ENCODE data around the gene PEPD.

The PEPD gene

DNA sequence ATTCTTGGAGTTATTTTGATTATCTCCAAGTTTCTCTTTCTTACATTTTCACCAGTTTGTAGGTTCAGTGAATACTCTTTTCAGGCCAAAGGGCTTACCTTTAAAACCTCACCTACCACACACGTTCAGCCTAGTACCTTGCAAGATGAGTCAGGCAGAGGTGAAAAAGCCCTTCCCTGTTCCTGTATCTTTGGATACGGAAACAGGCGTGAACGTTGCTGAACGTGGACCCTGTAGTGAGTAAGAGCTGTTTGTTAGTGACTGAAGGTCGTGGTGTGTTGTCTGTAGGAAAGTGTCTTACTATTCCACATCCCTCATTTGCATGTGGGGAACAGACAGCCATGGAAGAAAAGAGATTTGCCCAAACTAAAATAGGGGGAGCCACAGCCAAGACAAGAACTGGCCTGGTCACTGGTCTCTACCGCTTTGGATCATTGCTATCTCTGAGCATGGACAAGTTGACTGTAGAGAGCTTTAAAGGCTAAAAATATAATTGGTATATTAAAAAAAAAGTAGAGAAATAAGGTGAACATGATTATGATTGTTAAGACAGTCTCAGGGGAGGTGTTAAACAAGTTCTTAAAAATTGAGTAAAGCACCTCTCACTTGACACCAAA is 144.5 kb downstream of the PEPD start:
- DNase-seq (ENCODE audit: low spot score in 2 of 2), result no peak
- peak overlapping the region; percentile 14 for H3K27ac Mint-ChIP-seq
- H3K27me3 Mint-ChIP-seq, result no peaks in the 10 kb centered on the region
- no peak overlapping the region for H3K4me3 Mint-ChIP-seq
- peaks cover 10% of the 10 kb centered on the region for H3K36me3 Mint-ChIP-seq
- H3K4me1 Mint-ChIP-seq, result peaks cover 35% of the 10 kb centered on the region
- ATAC-seq (ENCODE audit: low read depth), result no peak
- H3K9me3 Mint-ChIP-seq, result no peaks in the 10 kb centered on the region

DNA sequence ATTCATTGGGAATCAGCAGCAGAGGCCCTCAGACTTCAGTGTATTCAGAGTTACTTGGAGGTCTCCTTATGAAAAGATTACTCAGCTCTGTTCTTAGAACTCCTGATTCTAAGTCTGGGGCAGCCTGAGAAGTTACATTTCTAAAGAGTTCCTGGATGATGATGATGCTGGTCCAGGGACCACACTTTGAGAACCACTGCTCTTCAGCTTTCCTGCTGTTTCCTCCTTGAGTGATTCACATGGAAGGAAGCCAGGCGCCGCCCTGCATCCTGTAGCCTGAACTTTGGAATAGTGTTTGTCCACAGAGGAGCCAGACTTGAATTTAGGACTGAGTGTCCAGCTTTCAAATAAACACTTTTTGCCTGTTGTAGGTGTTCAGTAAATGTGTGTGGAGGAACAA is 145.2 kb downstream of the PEPD start:
- no peak overlapping the region for H3K27ac Mint-ChIP-seq
- ATAC-seq (ENCODE audit: low read depth), result no peak
- peaks cover 10% of the 10 kb centered on the region for H3K36me3 Mint-ChIP-seq
- H3K4me1 Mint-ChIP-seq, result peaks cover 32% of the 10 kb centered on the region
- DNase-seq (ENCODE audit: low spot score in 2 of 2), result no peak
- H3K27me3 Mint-ChIP-seq, result no peaks in the 10 kb centered on the region
- no peaks in the 10 kb centered on the region for H3K9me3 Mint-ChIP-seq
- no peak overlapping the region for H3K4me3 Mint-ChIP-seq

DNA sequence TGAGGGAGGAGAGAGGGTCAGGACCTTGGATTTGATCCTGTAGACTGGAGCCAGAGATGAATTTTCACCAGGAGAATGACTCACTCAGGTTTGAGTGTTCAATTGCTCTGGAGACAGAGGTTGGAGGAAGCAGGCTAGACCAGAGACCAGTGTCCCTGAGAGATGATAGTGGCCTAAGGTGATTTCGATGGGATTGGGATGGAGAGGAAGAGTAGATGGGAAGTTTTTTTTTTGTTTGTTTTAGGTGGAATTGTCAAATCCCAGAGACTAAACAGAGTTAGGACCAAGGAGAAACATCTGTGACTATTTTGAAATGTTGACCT is 145.8 kb downstream of the PEPD start:
- Mint-ChIP-seq H3K9me3 (no peaks in the 10 kb centered on the region), H3K4me3 (peak overlapping the region; percentile 3), H3K4me1 (peaks cover 29% of the 10 kb centered on the region), H3K27ac (peak overlapping the region; percentile 39), H3K36me3 (peaks cover 6% of the 10 kb centered on the region), H3K27me3 (no peaks in the 10 kb centered on the region)
- DNase-seq (ENCODE audit: low spot score in 2 of 2) (no peak), ATAC-seq (ENCODE audit: low read depth) (no peak)

DNA sequence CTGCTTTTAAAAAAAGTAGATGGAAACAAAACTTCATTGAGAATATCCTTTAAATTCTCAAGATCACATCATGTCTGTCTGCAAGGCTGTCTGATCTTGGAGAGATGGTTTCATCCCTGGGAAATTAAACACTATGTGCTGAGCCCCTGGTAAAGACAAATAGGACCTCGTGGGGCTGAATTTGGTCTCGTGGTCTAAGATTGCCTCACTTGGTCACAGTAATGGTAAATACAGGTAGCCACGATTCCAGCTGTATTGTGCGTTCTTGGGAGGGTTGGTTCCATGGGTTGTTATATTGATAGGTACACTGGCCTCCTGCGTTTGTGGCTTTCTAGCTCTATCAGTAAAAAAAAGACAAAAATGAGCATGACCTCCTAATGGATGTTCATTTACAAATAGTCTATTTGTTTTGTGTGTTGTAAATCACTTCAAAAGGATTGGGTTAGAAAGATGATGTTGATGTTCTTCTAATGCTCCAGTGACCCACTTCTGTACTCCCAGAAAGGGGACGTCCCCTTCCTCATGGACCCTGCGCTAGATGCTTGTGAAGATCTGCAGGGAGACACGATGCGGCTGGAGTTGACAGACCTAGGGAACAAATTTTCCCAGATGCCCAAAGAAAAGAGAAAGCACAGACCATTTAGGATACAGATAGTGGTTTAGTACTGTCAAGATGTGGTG is 146.3 kb downstream of the PEPD start:
- Mint-ChIP-seq H3K27ac (peak overlapping the region; percentile 39), H3K27me3 (no peaks in the 10 kb centered on the region), H3K36me3 (peaks cover 6% of the 10 kb centered on the region), H3K4me1 (peaks cover 29% of the 10 kb centered on the region), H3K9me3 (no peaks in the 10 kb centered on the region), H3K4me3 (peak overlapping the region; percentile 92)
- no peak for DNase-seq (ENCODE audit: low spot score in 2 of 2)
- ATAC-seq (ENCODE audit: low read depth), result no peak

DNA sequence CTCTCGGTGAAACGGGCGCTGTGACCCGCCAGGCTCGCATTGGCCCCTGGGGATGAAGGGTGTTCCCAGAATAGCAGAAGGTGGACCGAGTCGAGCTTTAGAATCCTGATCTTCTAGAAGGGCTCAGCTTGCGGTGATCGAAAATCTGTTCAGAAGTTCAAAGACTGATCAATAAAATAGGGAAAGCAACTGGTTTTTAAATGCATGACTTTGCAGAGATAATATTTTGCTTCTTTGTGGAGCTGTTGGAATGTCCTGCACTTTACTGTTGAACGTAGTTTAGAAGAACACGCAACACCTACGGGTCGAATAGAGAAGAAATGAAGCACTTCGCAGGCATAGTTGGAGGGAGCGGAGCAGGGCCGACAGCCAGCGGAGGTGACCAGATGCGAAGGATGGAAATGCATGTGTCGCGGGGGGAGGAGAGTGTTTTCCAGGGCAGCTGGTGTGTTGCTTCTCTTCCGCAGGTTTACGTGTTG is 147.3 kb downstream of the PEPD start:
- H3K4me3 Mint-ChIP-seq, result peak overlapping the region; percentile 92
- H3K9me3 Mint-ChIP-seq, result no peaks in the 10 kb centered on the region
- peaks cover 29% of the 10 kb centered on the region for H3K4me1 Mint-ChIP-seq
- peak overlapping the region; percentile 84 for H3K27ac Mint-ChIP-seq
- H3K27me3 Mint-ChIP-seq, result no peaks in the 10 kb centered on the region
- DNase-seq (ENCODE audit: low spot score in 2 of 2) (no peak), ATAC-seq (ENCODE audit: low read depth) (no peak)
- H3K36me3 Mint-ChIP-seq, result peaks cover 5% of the 10 kb centered on the region

DNA sequence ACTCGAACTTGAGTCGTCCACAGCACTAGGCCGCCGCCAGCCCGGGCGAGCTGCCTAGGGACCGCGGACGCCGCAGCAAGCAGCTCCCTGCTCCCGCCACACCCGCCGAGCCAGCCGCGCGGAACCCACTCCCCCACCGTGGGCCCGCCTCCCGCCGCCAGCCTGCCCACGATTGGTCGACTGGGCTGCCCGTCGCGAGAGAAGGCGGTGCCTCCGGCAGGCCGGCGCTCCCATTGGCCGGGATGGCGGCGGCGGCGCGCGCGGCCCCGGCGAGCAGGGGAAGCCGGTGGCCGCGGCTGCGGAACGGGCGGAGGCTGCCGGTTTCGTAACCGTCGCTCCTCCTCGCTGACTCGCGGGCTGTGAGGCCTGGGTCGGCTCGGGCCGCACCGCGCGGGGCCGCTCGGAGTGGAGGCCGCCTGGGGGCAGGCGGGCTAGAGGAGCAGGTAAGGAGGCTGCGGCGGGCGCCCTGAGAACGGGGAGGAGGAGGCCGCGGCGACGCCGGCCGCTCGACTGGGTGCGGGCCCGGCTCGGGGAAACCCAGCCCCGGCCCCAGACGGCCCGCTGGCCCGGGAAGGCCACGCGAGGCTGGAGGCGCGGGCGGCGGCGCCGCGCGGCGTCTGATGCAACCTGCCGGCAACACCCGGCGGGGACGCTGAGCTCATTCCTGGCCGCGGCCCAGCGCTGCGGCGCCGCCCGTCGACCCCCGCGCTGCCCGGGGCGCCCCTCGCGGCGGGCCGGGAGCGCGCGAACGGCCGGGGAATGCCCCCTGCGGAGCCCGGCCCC is 147.9 kb downstream of the PEPD start, which contains the start of gene CEBPG:
Gene CEBPG (plus strand): TSS at position 257 of the 783 bp plus-strand sequence. CDS start 5,531 bp downstream, outside the sequence.
- Mint-ChIP-seq H3K4me1 (peaks cover 29% of the 10 kb centered on the region), H3K4me3 (peak within 1 kb of the TSS; percentile 92), H3K36me3 (peaks cover 2% of the 10 kb centered on the region), H3K27me3 (no peaks in the 10 kb centered on the region), H3K27ac (peak within 1 kb of the TSS; percentile 84), H3K9me3 (no peaks in the 10 kb centered on the region)
- ATAC-seq (ENCODE audit: low read depth), result peak; percentile 78
- peak; percentile 99 for DNase-seq (ENCODE audit: low spot score in 2 of 2)

DNA sequence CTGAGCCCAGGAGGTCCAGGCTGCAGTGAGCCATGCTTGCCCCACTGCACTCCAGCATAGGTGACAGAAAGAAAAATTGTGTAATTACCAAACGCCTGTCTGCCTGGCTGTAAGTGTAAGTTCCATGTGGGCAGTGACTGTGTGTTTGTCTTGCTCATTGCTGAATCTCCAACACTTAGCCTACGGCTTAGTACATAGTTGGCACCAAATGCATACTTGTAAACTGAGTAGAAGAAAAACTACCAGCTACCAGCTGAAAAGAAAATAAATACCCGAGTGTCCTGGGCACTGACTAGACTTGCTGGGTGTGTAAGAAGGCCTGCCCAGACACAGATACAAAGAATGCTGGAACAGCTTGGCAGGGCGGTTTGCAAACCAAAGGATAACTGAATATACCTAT is 150.8 kb downstream of the PEPD start:
- DNase-seq (ENCODE audit: low spot score in 2 of 2), result no peak
- Mint-ChIP-seq H3K4me3 (no peak overlapping the region), H3K9me3 (no peaks in the 10 kb centered on the region), H3K27me3 (no peaks in the 10 kb centered on the region), H3K36me3 (no peaks in the 10 kb centered on the region), H3K27ac (no peak overlapping the region), H3K4me1 (peaks cover 15% of the 10 kb centered on the region)
- ATAC-seq (ENCODE audit: low read depth), result no peak

DNA sequence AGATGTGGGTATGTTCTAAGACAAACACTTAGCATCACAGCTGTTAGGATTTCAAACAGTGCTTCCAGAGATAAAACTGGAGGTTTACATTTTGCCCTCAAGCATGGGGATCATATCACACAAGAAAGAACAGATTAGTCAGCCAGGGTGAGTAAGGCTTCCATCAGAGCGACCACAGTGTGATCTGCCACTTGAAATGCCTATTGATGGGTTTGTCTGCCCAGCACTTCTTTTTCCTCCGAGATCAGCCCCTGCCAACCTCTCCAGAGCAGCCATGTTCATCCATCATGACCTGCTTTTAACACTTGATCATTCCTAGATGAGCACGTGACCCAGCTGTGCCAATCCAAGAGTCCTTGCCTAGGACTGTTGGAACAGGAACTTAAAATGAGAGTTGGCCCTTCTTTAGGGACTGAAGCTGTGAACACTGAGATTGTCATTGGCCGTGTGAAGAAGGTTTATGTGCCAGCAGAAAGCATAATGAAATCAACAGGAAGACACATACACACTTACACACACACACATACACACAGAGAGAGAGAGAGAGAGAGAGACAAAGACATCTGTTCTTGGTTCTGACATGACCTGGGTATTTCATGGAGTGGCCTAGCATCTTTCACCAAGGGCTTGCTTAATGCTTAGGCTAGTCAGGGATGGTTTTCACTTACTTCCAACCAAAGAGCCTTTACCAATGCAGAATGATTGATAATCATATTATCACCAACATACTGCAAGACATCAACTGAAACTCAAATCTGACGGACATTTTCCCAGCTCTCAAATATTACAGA is 153.3 kb downstream of the PEPD start:
- Mint-ChIP-seq H3K36me3 (no peaks in the 10 kb centered on the region), H3K27me3 (peaks cover 4% of the 10 kb centered on the region), H3K9me3 (no peaks in the 10 kb centered on the region), H3K4me3 (no peak overlapping the region), H3K27ac (no peak overlapping the region), H3K4me1 (no peaks in the 10 kb centered on the region)
- ATAC-seq (ENCODE audit: low read depth) (no peak), DNase-seq (ENCODE audit: low spot score in 2 of 2) (no peak)

DNA sequence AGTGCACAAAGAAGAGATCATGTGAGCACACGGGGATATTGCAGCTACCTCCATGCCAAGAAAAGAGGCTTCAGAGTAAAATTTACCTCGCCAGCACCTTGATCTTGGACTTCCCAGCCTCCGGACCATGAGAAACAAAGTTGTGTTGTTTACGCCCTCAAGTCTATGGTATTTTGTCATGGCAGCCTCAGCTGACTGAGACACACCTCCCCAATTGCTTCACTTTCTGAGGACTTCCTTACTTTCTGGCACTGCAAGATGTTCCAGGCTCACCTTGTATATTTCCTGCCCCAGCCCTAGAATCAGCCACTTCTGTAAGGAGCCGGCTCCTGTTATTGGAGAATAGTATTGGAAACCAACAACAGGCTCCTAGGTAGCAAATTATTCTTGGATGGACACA is 154.7 kb downstream of the PEPD start:
- Mint-ChIP-seq H3K27ac (no peak overlapping the region), H3K27me3 (peaks cover 7% of the 10 kb centered on the region), H3K4me3 (no peak overlapping the region), H3K4me1 (no peaks in the 10 kb centered on the region), H3K36me3 (no peaks in the 10 kb centered on the region), H3K9me3 (no peaks in the 10 kb centered on the region)
- DNase-seq (ENCODE audit: low spot score in 2 of 2) (no peak), ATAC-seq (ENCODE audit: low read depth) (no peak)

DNA sequence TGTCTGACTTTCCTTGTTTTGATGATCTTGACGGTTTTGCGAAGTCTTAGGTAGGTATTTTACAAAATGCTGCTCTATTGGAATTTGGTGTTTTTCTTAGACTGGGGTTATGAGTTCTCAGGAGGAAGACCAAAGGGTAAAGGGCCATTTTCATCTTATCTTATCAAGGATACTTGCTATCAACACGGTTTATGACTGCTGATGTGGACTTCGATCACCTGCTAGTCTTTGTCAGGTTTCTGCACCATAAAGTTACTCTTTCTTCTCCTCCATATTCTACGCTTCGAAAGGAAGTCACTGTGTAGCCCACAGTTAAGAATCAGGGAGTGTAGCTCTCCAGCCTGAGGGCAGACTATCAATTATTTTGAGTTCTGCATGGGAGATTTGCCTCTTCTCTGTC is 155.5 kb downstream of the PEPD start:
- Mint-ChIP-seq H3K4me3 (no peak overlapping the region), H3K36me3 (no peaks in the 10 kb centered on the region), H3K9me3 (no peaks in the 10 kb centered on the region), H3K27ac (no peak overlapping the region), H3K27me3 (peaks cover 9% of the 10 kb centered on the region), H3K4me1 (no peaks in the 10 kb centered on the region)
- ATAC-seq (ENCODE audit: low read depth) (no peak), DNase-seq (ENCODE audit: low spot score in 2 of 2) (no peak)

DNA sequence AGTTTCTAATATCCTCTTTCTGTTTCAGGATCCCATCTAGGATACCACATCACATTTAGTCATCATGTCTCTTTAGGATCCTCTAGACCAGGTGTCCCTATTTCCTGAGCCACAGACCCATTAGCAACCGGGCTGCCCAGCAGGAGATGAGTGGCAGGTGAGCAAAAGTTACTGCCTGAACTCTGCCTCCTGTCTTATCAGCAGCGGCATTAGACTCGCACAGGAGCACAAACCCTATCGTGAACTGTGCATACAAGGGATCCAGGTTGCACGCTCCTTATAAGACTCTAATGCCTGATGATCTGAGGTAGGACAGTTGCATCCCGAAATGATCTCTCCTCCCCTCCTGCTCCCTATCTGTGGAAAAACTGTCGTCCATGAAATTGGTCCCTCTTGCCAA is 155.9 kb downstream of the PEPD start:
- ATAC-seq (ENCODE audit: low read depth) (no peak), DNase-seq (ENCODE audit: low spot score in 2 of 2) (no peak)
- no peaks in the 10 kb centered on the region for H3K9me3 Mint-ChIP-seq
- H3K27me3 Mint-ChIP-seq, result peaks cover 9% of the 10 kb centered on the region
- no peak overlapping the region for H3K27ac Mint-ChIP-seq
- H3K36me3 Mint-ChIP-seq, result no peaks in the 10 kb centered on the region
- H3K4me1 Mint-ChIP-seq, result no peaks in the 10 kb centered on the region
- no peak overlapping the region for H3K4me3 Mint-ChIP-seq

DNA sequence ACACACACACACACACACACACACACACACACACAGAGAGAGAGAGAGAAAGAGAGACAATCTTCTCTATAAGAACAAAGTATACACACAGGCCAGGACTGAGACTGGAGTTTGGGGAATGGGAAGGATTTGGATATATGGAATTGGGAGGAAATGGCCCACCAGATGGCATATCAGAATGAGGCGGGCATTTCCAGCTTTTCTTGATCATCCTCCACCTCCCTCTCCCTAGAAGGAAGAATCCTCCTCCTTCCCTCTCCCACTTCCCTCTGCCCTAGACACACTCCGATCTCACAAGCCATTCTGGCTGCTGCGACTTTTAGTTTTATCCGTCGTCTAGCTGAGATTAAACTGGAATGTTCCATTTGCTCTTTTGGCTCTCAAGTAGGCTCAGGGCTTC is 158.1 kb downstream of the PEPD start:
- H3K9me3 Mint-ChIP-seq, result no peaks in the 10 kb centered on the region
- no peak for ATAC-seq (ENCODE audit: low read depth)
- H3K4me1 Mint-ChIP-seq, result no peaks in the 10 kb centered on the region
- no peak for DNase-seq (ENCODE audit: low spot score in 2 of 2)
- H3K4me3 Mint-ChIP-seq, result no peak overlapping the region
- no peak overlapping the region for H3K27ac Mint-ChIP-seq
- H3K27me3 Mint-ChIP-seq, result peaks cover 14% of the 10 kb centered on the region
- H3K36me3 Mint-ChIP-seq, result no peaks in the 10 kb centered on the region

DNA sequence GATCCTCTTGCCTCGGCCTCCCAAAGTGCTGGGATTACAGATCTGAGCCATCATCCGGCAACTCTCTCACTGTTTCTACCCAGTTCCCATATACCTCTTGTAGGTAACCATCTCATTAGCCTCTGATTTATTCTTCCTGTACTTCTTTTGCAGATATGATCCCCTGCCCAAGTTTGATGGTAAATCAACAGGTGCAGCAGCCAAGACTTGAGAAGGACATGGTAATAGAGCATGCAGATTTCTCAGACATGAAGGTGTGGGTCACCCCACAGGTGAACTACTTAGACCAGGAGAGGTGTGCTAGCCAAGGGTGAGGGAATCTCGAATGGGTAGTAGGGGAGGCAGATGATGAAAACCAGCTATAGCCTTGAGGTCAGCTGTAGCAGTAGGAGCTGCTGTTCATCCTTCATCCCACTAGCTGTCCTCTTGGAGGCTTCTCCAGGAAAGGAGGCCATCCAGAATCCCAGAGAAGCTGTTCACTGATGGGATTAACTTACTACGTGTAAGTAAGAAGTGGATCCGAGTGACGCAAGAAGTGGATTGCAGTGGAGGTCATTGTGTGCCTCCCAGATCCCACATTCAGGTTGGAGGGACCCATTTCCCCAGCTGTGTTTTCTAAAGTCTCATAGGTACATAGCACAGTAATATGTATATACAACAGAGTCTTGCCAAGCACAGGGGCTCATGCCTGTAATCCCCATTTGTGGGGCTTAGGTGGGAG is 158.9 kb downstream of the PEPD start:
- peaks cover 15% of the 10 kb centered on the region for H3K27me3 Mint-ChIP-seq
- no peak overlapping the region for H3K4me3 Mint-ChIP-seq
- no peak overlapping the region for H3K27ac Mint-ChIP-seq
- H3K36me3 Mint-ChIP-seq, result no peaks in the 10 kb centered on the region
- H3K4me1 Mint-ChIP-seq, result no peaks in the 10 kb centered on the region
- H3K9me3 Mint-ChIP-seq, result no peaks in the 10 kb centered on the region
- no peak for ATAC-seq (ENCODE audit: low read depth)
- DNase-seq (ENCODE audit: low spot score in 2 of 2), result no peak

Measured in memory B cell (primary cell).